ENCODE measurements around the gene PPP6R3.
"Not testable (repeated sequence)": the region's sequence is repeated elsewhere in the genome, so short reads cannot be mapped to it uniquely, and the experiment has no call there.

The PPP6R3 gene

GRCh38 chr11:68460741-68461574 is at the start of gene PPP6R3:
TSS of gene PPP6R3 (plus strand) at chr11:68460752. CDS start at chr11:68537665, 76,913 bp downstream.
- no peak for DNase-seq

GRCh38 chr11:68411501-68411991 is 49.0 kb upstream of the PPP6R3 start:
- DNase-seq, result no peak

GRCh38 chr11:68412593-68413475 is 47.7 kb upstream of the PPP6R3 start:
- DNase-seq, result no peak

GRCh38 chr11:68413591-68413999 is 47.0 kb upstream of the PPP6R3 start:
- DNase-seq, result no peak

GRCh38 chr11:68414496-68415221 is 45.9 kb upstream of the PPP6R3 start:
- no peak for DNase-seq

- DNase-seq, result no peak
These were observed 44.4 kb upstream of the PPP6R3 start for GRCh38 chr11:68416070-68416578.

- DNase-seq, result no peak
These were observed 41.9 kb upstream of the PPP6R3 start for GRCh38 chr11:68418648-68419047.

GRCh38 chr11:68420171-68420570 is 40.4 kb upstream of the PPP6R3 start:
- no peak for DNase-seq

- no peak for DNase-seq
These were observed 37.1 kb upstream of the PPP6R3 start for GRCh38 chr11:68423481-68423880.

- DNase-seq, result no peak
These were observed 36.4 kb upstream of the PPP6R3 start for GRCh38 chr11:68424101-68424632.

- DNase-seq, result no peak
These were observed 35.3 kb upstream of the PPP6R3 start for GRCh38 chr11:68424981-68425865.

- no peak for DNase-seq
These were observed 34.6 kb upstream of the PPP6R3 start for GRCh38 chr11:68425866-68426380.

- no peak for DNase-seq
These were observed 30.9 kb upstream of the PPP6R3 start for GRCh38 chr11:68429661-68430060.

- no peak for DNase-seq
These were observed 30.2 kb upstream of the PPP6R3 start for GRCh38 chr11:68430384-68430783.

- DNase-seq, result no peak
These were observed 29.8 kb upstream of the PPP6R3 start for GRCh38 chr11:68430801-68431200.

- DNase-seq, result no peak
These were observed 28.4 kb upstream of the PPP6R3 start for GRCh38 chr11:68431984-68432645.

GRCh38 chr11:68432874-68433273 is 27.7 kb upstream of the PPP6R3 start:
- no peak for DNase-seq

GRCh38 chr11:68433541-68433940 is 27.0 kb upstream of the PPP6R3 start:
- no peak for DNase-seq

GRCh38 chr11:68434159-68434558 is 26.4 kb upstream of the PPP6R3 start:
- not testable (repeated sequence) for DNase-seq

GRCh38 chr11:68436162-68436888 is 24.2 kb upstream of the PPP6R3 start:
- no peak for DNase-seq
